SK-N-SH treated with all-trans-retinoic acid at 6 μM for 48 hours (cell line): ENCODE measurements around the gene CYP17A1.

Experiments used
- ATAC-seq: fragments of 200-7000 bp; cut with Tn5 transposase; 3 replicates; pipeline ENCODE4 v1.9.1; 2020; ENCODE audit warnings: mild to moderate bottlenecking, moderate library complexity
- ARNTL ChIP-seq: fragments of 450-650 bp; formaldehyde crosslinking; IDR thresholded peaks from 2 replicates; pipeline ENCODE4 v1.5.0; 2020; ENCODE audit warnings: low read depth, mild to moderate bottlenecking, moderate library complexity, borderline replicate concordance
- BACH2 ChIP-seq: fragments of 250-450 bp; sonication (Bioruptor Pico); IDR thresholded peaks from 2 replicates; pipeline ENCODE4 v1.9.0; 2021; ENCODE audit warnings: mild to moderate bottlenecking, borderline replicate concordance
- CSDC2 ChIP-seq: fragments of 250-450 bp; sonication (Bioruptor Pico); IDR thresholded peaks from 2 replicates; pipeline ENCODE4 v1.5.0; 2020; ENCODE audit warnings: mild to moderate bottlenecking, moderate library complexity
- GLIS3 ChIP-seq: fragments of 250-450 bp; sonication (Bioruptor Pico); IDR thresholded peaks from 2 replicates; pipeline ENCODE4 v1.5.0; 2020; ENCODE audit warnings: mild to moderate bottlenecking, moderate library complexity
- OSR1 ChIP-seq: fragments of 250-450 bp; sonication (Bioruptor Pico); IDR thresholded peaks from 2 replicates; pipeline ENCODE4 v1.8.0; 2022; ENCODE audit warnings: moderate library complexity, mild to moderate bottlenecking, inconsistent platforms
- PPARA ChIP-seq: fragments of 250-450 bp; sonication (Bioruptor Pico); IDR thresholded peaks from 2 replicates; pipeline ENCODE4 v1.5.0; 2020; ENCODE audit warnings: mild to moderate bottlenecking, borderline replicate concordance
- RARB ChIP-seq: fragments of 250-450 bp; sonication (Bioruptor Pico); IDR thresholded peaks from 2 replicates; pipeline ENCODE4 v1.8.0; 2021; ENCODE audit warnings: mild to moderate bottlenecking, moderate library complexity
- SNAI2 ChIP-seq: fragments of 250-450 bp; sonication (Bioruptor Pico); IDR thresholded peaks from 2 replicates; pipeline ENCODE4 v1.5.0; 2020; ENCODE audit warnings: mild to moderate bottlenecking, moderate library complexity
- TCF4 ChIP-seq: fragments of 250-450 bp; sonication (Bioruptor Pico); IDR thresholded peaks from 2 replicates; pipeline ENCODE4 v1.8.0; 2021; ENCODE audit warnings: mild to moderate bottlenecking, moderate library complexity, borderline replicate concordance
- TOX ChIP-seq: fragments of 250-450 bp; sonication (Bioruptor Pico); IDR thresholded peaks from 2 replicates; pipeline ENCODE4 v1.8.0; 2021; ENCODE audit warnings: mild to moderate bottlenecking, moderate library complexity, borderline replicate concordance
- ZC3H10 ChIP-seq: fragments of 250-450 bp; sonication (Bioruptor Pico); IDR thresholded peaks from 2 replicates; pipeline ENCODE4 v1.5.1; 2021; ENCODE audit warnings: mild to moderate bottlenecking, moderate library complexity
- ZFP3 ChIP-seq: fragments of 250-450 bp; sonication (Bioruptor Pico); IDR thresholded peaks from 2 replicates; pipeline ENCODE4 v1.5.0; 2020; ENCODE audit warnings: mild to moderate bottlenecking, moderate library complexity
- ZFP30 ChIP-seq: fragments of 450-650 bp; formaldehyde crosslinking; IDR thresholded peaks from 2 replicates; pipeline ENCODE4 v1.5.0; 2022; ENCODE audit warnings: mild to moderate bottlenecking, moderate library complexity
- ZNF565 ChIP-seq: fragments of 450-650 bp; formaldehyde crosslinking; conservative IDR thresholded peaks from 2 replicates; pipeline ENCODE4 v1.5.0; 2020; ENCODE audit warnings: low read depth, mild to moderate bottlenecking, moderate library complexity
- ZNF70 ChIP-seq: fragments of 450-650 bp; formaldehyde crosslinking; IDR thresholded peaks from 2 replicates; pipeline ENCODE4 v1.5.0; 2020; ENCODE audit warnings: mild to moderate bottlenecking, moderate library complexity
- ZNF8 ChIP-seq: fragments of 450-650 bp; formaldehyde crosslinking; IDR thresholded peaks from 2 replicates; pipeline ENCODE4 v1.5.0; 2020; ENCODE audit warnings: mild to moderate bottlenecking, moderate library complexity
- TF ChIP-seq, protein P1 (sequence below): fragments of 250-450 bp; sonication (Bioruptor Pico); IDR thresholded peaks from 2 replicates; pipeline ENCODE4 v1.8.0; 2021; ENCODE audit warnings: low read depth, mild to moderate bottlenecking, moderate library complexity, borderline replicate concordance
- TF ChIP-seq, protein P2 (sequence below): fragments of 250-450 bp; sonication (Bioruptor Pico); IDR thresholded peaks from 2 replicates; pipeline ENCODE4 v1.8.0; 2020; ENCODE audit warnings: mild to moderate bottlenecking, moderate library complexity, borderline replicate concordance
- TF ChIP-seq, protein P3 (sequence below): fragments of 250-450 bp; sonication (Bioruptor Pico); IDR thresholded peaks from 2 replicates; pipeline ENCODE4 v1.5.1; 2021; ENCODE audit warnings: mild to moderate bottlenecking, moderate library complexity
- TF ChIP-seq, protein P4 (sequence below): fragments of 250-450 bp; sonication (Bioruptor Pico); IDR thresholded peaks from 2 replicates; pipeline ENCODE4 v1.5.0; 2020; ENCODE audit warnings: mild to moderate bottlenecking, moderate library complexity

The CYP17A1 gene

DNA sequence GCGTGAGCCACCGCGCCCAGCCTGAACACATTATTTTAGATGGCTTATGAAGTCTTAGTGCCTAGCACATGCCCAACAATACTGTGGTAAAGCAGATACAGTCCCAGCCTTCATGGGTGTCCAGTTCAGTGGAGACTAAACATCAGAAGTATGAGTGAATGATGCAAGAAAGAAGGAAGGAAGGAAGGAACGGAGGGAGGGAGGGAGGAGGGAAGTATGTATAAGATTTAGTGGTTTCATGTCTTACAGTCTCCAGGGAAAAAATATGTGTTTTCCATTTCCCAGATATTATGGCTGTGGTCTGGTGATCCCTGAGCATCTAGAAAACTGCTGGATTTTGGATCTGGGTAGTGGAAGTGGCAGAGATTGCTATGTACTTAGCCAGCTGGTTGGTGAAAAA is 35.0 kb upstream of the CYP17A1 start:
- no peak for ATAC-seq
- TF ChIP-seq ARNTL (CRISPR knock-in tag) (no peak), ZNF8 (CRISPR knock-in tag) (no peak), BACH2 (CRISPR knock-in tag) (no peak), ZFP30 (CRISPR knock-in tag) (no peak), TCF4 (CRISPR knock-in tag) (no peak), GLIS3 (CRISPR knock-in tag) (no peak), OSR1 (no peak), PPARA (CRISPR knock-in tag) (no peak), TOX (no peak), RARB (no peak), ZC3H10 (no peak)
- TF ChIP-seq, protein P1, sequence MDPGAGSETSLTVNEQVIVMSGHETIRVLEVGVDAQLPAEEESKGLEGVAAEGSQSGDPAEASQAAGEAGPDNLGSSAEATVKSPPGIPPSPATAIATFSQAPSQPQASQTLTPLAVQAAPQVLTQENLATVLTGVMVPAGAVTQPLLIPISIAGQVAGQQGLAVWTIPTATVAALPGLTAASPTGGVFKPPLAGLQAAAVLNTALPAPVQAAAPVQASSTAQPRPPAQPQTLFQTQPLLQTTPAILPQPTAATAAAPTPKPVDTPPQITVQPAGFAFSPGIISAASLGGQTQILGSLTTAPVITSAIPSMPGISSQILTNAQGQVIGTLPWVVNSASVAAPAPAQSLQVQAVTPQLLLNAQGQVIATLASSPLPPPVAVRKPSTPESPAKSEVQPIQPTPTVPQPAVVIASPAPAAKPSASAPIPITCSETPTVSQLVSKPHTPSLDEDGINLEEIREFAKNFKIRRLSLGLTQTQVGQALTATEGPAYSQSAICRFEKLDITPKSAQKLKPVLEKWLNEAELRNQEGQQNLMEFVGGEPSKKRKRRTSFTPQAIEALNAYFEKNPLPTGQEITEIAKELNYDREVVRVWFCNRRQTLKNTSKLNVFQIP (CRISPR knock-in tag), result no peak

DNA sequence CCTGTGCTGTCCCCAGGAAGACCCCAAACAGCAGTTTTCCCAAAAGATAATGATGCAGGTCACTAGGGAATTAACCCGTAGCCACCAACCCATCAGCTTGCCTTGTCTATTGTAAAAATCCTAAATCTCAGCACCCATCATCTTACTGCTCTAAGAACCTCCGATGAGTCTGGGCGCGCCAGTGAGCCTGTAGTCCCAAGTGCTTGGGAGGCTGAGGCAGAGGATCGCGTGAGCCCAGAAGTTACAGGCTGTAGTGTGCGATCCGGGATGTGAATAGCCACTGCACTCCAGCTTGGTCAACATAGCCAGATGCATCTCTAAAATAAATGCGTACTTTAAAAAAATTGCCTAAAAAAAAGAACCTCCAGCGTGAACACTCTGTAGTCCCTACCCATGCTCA is 33.0 kb upstream of the CYP17A1 start:
- ATAC-seq, result no peak
- TF ChIP-seq, protein P2, sequence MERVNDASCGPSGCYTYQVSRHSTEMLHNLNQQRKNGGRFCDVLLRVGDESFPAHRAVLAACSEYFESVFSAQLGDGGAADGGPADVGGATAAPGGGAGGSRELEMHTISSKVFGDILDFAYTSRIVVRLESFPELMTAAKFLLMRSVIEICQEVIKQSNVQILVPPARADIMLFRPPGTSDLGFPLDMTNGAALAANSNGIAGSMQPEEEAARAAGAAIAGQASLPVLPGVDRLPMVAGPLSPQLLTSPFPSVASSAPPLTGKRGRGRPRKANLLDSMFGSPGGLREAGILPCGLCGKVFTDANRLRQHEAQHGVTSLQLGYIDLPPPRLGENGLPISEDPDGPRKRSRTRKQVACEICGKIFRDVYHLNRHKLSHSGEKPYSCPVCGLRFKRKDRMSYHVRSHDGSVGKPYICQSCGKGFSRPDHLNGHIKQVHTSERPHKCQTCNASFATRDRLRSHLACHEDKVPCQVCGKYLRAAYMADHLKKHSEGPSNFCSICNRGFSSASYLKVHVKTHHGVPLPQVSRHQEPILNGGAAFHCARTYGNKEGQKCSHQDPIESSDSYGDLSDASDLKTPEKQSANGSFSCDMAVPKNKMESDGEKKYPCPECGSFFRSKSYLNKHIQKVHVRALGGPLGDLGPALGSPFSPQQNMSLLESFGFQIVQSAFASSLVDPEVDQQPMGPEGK (CRISPR knock-in tag), result no peak
- TF ChIP-seq CSDC2 (CRISPR knock-in tag) (no peak), TOX (no peak), PPARA (CRISPR knock-in tag) (no peak), ZFP30 (CRISPR knock-in tag) (no peak), ZNF70 (CRISPR knock-in tag) (no peak), ZNF565 (CRISPR knock-in tag) (no peak)

DNA sequence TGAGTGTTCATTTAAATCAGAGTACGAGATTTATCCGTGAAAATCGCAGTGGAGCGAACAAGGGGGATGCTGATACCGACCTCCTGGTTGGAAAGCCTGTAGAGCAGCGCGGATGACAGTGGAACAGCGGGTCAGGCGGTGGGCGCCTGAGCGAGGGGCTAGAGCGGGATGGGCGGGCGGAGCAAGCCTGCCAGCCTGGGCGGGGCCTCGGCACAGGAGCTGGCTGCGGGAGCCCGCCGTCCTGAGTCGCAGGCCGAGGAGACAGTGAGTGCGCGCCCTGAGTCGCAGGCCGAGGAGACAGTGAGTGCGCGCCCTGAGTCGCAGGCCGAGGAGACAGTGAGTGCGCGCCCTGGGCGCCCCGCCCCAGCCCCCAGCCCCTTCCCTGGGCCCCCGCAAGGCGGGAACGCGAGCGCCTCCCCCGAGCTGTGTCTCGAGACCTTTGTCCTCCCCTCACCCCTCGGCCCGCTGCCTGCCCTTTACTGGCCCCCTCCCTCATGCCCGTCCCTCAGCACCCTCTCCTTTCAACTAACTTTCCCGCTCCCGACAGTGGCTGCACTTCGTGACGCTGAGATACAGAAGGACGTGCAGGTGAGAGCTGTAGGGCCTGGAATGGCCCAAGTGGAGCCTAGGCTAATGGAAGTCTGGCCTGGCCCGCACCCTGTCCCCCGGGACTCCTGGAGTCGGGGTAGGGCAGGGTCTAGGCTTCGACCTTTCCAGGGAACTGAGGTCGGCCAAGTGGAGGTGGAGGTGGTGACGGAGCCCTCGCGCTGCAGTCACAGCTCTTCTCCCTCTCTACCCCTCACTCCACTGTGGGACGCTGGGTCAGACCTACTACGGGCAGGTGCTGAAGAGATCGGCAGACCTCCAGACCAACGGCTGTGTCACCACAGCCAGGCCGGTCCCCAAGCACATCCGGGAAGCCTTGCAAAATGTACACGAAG is 32.3 kb upstream of the CYP17A1 start, which contains the start of gene AS3MT:
AS3MT (plus strand) TSS at position 213 of the 941 bp plus-strand sequence; CDS start at position 336, 123 bp downstream.
- peak; percentile 97 for ATAC-seq
- TF ChIP-seq, protein P2 (CRISPR knock-in tag), result no peak
- TF ChIP-seq TCF4 (CRISPR knock-in tag) (no peak), ZNF8 (CRISPR knock-in tag) (no peak), ARNTL (CRISPR knock-in tag) (no peak), OSR1 (no peak), TOX (no peak)
- TF ChIP-seq, protein P3, sequence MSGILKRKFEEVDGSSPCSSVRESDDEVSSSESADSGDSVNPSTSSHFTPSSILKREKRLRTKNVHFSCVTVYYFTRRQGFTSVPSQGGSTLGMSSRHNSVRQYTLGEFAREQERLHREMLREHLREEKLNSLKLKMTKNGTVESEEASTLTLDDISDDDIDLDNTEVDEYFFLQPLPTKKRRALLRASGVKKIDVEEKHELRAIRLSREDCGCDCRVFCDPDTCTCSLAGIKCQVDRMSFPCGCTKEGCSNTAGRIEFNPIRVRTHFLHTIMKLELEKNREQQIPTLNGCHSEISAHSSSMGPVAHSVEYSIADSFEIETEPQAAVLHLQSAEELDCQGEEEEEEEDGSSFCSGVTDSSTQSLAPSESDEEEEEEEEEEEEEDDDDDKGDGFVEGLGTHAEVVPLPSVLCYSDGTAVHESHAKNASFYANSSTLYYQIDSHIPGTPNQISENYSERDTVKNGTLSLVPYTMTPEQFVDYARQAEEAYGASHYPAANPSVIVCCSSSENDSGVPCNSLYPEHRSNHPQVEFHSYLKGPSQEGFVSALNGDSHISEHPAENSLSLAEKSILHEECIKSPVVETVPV (CRISPR knock-in tag), result no peak
- TF ChIP-seq, all 23 proteins: peak for 0

DNA sequence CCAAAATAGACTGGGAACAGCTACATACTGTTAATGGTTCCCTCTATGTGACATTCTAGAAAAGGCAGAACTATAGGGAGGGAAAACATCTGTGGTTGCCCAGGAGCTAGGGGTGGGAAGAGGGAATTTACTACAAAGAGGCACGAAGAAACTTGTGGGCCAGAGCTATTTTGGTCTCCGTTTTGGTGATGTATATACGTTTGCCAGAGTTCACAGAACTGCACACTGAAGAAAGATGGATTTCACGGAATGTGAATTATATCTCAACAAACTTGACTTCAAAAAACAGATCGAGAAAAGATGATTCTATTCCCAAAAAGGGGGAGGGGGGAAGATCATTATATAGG is 31.7 kb upstream of the CYP17A1 start:
- peak; percentile 43 for ATAC-seq
- TF ChIP-seq RARB (no peak), ZNF8 (CRISPR knock-in tag) (no peak), SNAI2 (no peak), TOX (no peak), ZFP30 (CRISPR knock-in tag) (no peak), ZNF565 (CRISPR knock-in tag) (no peak), TCF4 (CRISPR knock-in tag) (no peak), ZFP3 (CRISPR knock-in tag) (no peak), CSDC2 (CRISPR knock-in tag) (no peak), GLIS3 (CRISPR knock-in tag) (no peak), ZC3H10 (no peak)
- TF ChIP-seq, protein P3 (CRISPR knock-in tag), result no peak
- TF ChIP-seq, protein P1 (CRISPR knock-in tag), result no peak
- TF ChIP-seq, protein P4, sequence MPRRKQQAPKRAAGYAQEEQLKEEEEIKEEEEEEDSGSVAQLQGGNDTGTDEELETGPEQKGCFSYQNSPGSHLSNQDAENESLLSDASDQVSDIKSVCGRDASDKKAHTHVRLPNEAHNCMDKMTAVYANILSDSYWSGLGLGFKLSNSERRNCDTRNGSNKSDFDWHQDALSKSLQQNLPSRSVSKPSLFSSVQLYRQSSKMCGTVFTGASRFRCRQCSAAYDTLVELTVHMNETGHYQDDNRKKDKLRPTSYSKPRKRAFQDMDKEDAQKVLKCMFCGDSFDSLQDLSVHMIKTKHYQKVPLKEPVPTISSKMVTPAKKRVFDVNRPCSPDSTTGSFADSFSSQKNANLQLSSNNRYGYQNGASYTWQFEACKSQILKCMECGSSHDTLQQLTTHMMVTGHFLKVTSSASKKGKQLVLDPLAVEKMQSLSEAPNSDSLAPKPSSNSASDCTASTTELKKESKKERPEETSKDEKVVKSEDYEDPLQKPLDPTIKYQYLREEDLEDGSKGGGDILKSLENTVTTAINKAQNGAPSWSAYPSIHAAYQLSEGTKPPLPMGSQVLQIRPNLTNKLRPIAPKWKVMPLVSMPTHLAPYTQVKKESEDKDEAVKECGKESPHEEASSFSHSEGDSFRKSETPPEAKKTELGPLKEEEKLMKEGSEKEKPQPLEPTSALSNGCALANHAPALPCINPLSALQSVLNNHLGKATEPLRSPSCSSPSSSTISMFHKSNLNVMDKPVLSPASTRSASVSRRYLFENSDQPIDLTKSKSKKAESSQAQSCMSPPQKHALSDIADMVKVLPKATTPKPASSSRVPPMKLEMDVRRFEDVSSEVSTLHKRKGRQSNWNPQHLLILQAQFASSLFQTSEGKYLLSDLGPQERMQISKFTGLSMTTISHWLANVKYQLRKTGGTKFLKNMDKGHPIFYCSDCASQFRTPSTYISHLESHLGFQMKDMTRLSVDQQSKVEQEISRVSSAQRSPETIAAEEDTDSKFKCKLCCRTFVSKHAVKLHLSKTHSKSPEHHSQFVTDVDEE, result no peak
